HEK293T (cell line): ENCODE data around the gene BASP1.
"Not testable (repeated sequence)": the region's sequence is repeated elsewhere in the genome, so short reads cannot be mapped to it uniquely, and the experiment has no call there.

Source experiments
- ELF4 ChIP-seq: fragments of 450-650 bp; IDR thresholded peaks from 2 replicates; pipeline ENCODE4 v1.6.1; 2017; ENCODE audit warnings: antibody characterized with exemption
- FOXK2 ChIP-seq: fragments of 450-650 bp; IDR thresholded peaks from 2 replicates; pipeline ENCODE4 v1.6.1; 2016; ENCODE audit warnings: mild to moderate bottlenecking
- FOXM1 ChIP-seq: fragments of 450-650 bp; IDR thresholded peaks from 2 replicates; pipeline ENCODE4 v1.6.1; 2017; ENCODE audit warnings: mild to moderate bottlenecking, borderline replicate concordance
- LEF1 ChIP-seq: fragments of 450-650 bp; IDR thresholded peaks from 2 replicates; pipeline ENCODE4 v1.6.1; 2017; ENCODE audit warnings: mild to moderate bottlenecking, borderline replicate concordance
- PKNOX1 ChIP-seq: fragments of 450-650 bp; IDR thresholded peaks from 2 replicates; pipeline ENCODE4 v1.6.1; 2016
- SP1 ChIP-seq: fragments of 450-650 bp; IDR thresholded peaks from 2 replicates; pipeline ENCODE4 v1.6.1; 2017
- TARDBP ChIP-seq: fragments of 450-650 bp; IDR thresholded peaks from 2 replicates; pipeline ENCODE4 v1.6.1; 2016

DNA sequence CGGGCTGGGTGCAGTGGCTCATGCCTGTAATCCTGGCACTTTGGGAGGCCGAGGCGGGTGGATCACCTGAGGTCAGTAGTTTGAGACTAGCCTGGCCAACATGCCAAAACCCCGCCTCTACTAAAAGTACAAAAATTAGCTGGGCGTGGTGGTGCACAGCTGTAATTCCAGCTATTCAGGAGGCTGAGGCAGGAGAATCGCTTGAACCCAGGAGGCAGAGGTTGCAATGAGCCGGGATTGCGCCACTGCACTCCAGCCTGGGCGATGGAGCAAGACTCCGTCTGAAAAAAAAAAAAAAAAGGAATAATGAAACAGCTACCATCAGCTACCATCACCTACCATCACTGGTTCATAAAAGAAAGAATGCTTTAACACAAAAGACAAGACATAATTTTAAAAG lies 25.9 kb upstream of the BASP1 start:
- TF ChIP-seq PKNOX1, FOXK2, TARDBP, ELF4, LEF1, FOXM1, SP1: not testable (repeated sequence)
